Measurements from ENCODE around the gene PLA2G10. TPM values are rescaled to one million over a fixed set of nuclear protein-coding genes. Genes with fewer than 3 reads are reported as not detected.
"Not testable (repeated sequence)": the region's sequence is repeated elsewhere in the genome, so short reads cannot be mapped to it uniquely, and the experiment has no call there.

Gene PLA2G10
- total RNA-seq: not detected

DNA sequence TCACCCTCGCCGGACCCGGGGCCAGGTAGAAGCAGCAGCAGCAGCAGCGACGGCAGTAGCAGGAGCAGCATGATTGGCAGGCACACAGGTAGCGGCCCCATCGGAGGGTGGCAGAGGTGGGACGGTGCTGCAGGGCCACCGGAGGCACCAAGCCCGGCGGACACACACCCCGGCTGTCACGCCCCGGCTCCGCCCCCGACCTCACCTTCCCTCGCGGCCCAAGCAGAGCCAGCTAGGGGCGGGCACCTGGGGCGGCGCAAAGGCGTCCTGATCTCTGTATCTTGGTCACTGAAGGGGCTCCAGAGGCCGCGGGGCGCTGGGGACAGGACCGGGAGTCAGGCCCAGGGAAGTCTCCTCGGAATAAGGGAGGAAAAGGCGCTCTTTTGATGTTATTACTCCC is at the start of gene PLA2G10:
TSS of gene PLA2G10 (minus strand) at position 180 of the 400 bp plus-strand sequence. CDS start at position 101, 79 bp downstream.
- H3K9me3 Mint-ChIP-seq; H3K27me3 Mint-ChIP-seq (ENCODE audit: low read depth); H3K36me3 Mint-ChIP-seq (ENCODE audit: insufficient read depth); ATAC-seq; H3K4me3 Mint-ChIP-seq; DNase-seq; H3K4me1 Mint-ChIP-seq (ENCODE audit: low read depth): not testable (repeated sequence)

- ATAC-seq: peak; percentile 100
- not testable (repeated sequence) for H3K4me3 Mint-ChIP-seq; H3K36me3 Mint-ChIP-seq (ENCODE audit: insufficient read depth); H3K4me1 Mint-ChIP-seq (ENCODE audit: low read depth); H3K27me3 Mint-ChIP-seq (ENCODE audit: low read depth); DNase-seq; H3K9me3 Mint-ChIP-seq
Measured at GRCh38 chr16:14742273-14743128, 48.4 kb upstream of the PLA2G10 start, which contains the start of gene NPIPA2. Gene NPIPA2 (plus strand): TSS chr16:14742533. CDS start chr16:14748066, 5,533 bp downstream.

DNA sequence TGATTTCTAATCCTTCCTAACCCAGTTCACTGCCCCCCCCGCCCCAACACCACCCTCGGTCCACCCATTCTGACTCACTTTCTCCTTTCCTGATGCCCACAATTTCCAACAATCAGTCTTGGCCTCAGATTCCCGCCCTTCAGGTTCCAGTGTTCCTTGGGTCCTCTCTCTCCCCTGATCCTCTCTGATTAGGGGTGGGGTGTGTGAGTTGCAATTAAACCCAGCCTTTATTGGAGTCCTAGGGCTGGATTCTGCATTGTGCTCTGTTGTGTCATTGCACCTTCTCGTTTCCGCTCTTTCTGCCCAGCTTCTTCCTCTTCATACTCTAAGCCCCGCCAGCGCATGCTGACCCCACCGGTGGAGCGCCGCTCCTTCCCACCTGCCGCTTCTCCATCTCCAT is 47.7 kb upstream of the PLA2G10 start:
- not testable (repeated sequence) for ATAC-seq; H3K9me3 Mint-ChIP-seq; H3K4me1 Mint-ChIP-seq (ENCODE audit: low read depth)

DNA sequence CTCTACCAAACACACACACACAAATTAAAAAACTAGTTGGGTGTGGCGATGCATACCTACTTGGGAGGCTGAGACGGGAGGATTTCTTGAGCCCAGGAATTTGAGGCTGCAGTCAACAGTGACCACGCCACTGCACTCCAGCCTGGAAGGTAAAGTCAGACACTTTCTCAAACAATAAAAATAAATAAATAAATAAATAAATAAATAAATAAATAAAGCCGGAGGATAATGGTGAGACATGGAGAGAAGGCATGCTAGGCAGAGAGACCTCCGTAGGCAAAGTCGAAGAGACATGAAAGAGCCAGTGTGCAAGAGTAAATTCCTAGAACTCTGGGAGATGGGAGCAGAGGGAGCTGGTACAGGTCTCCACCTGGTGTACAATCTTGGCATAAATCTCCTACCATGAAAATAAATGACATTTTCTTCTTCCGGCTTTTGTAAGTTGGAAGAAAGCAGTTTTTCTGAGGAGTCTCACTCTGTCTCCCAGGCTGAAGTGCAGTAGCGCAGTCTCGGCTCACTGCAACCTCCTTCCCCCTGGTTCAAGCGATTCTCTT is 46.8 kb upstream of the PLA2G10 start:
- not testable (repeated sequence) for H3K27me3 Mint-ChIP-seq (ENCODE audit: low read depth); H3K4me3 Mint-ChIP-seq; ATAC-seq; H3K36me3 Mint-ChIP-seq (ENCODE audit: insufficient read depth); H3K4me1 Mint-ChIP-seq (ENCODE audit: low read depth); H3K9me3 Mint-ChIP-seq; DNase-seq

More for the DNA sequence above, 47.7 kb upstream of the PLA2G10 start:
- not testable (repeated sequence) for H3K4me3 Mint-ChIP-seq; H3K36me3 Mint-ChIP-seq (ENCODE audit: insufficient read depth); H3K27me3 Mint-ChIP-seq (ENCODE audit: low read depth); DNase-seq

- DNase-seq; H3K4me3 Mint-ChIP-seq; H3K9me3 Mint-ChIP-seq; H3K36me3 Mint-ChIP-seq (ENCODE audit: insufficient read depth); ATAC-seq; H3K4me1 Mint-ChIP-seq (ENCODE audit: low read depth); H3K27me3 Mint-ChIP-seq (ENCODE audit: low read depth): not testable (repeated sequence)
Measured at GRCh38 chr16:14733233-14733632, 39.1 kb upstream of the PLA2G10 start.

- ATAC-seq: peak; percentile 100
- H3K9me3 Mint-ChIP-seq; H3K27me3 Mint-ChIP-seq (ENCODE audit: low read depth); H3K4me1 Mint-ChIP-seq (ENCODE audit: low read depth); H3K36me3 Mint-ChIP-seq (ENCODE audit: insufficient read depth); H3K4me3 Mint-ChIP-seq; DNase-seq: not testable (repeated sequence)
Measured at GRCh38 chr16:14703156-14704011, 9.3 kb upstream of the PLA2G10 start, which contains the start of gene NPIPA3. Gene NPIPA3 (plus strand): TSS chr16:14703411. CDS start chr16:14708944, 5,533 bp downstream.

- H3K27me3 Mint-ChIP-seq (ENCODE audit: low read depth); DNase-seq; H3K4me3 Mint-ChIP-seq; H3K36me3 Mint-ChIP-seq (ENCODE audit: insufficient read depth); H3K9me3 Mint-ChIP-seq; H3K4me1 Mint-ChIP-seq (ENCODE audit: low read depth); ATAC-seq: not testable (repeated sequence)
Measured at GRCh38 chr16:14702672-14703071, 8.6 kb upstream of the PLA2G10 start.

GRCh38 chr16:14701859-14702258 is 7.8 kb upstream of the PLA2G10 start:
- H3K36me3 Mint-ChIP-seq (ENCODE audit: insufficient read depth); H3K27me3 Mint-ChIP-seq (ENCODE audit: low read depth); H3K4me3 Mint-ChIP-seq; H3K9me3 Mint-ChIP-seq; DNase-seq; ATAC-seq; H3K4me1 Mint-ChIP-seq (ENCODE audit: low read depth): not testable (repeated sequence)

- not testable (repeated sequence) for H3K4me1 Mint-ChIP-seq (ENCODE audit: low read depth); H3K9me3 Mint-ChIP-seq; DNase-seq; H3K4me3 Mint-ChIP-seq; H3K27me3 Mint-ChIP-seq (ENCODE audit: low read depth); H3K36me3 Mint-ChIP-seq (ENCODE audit: insufficient read depth); ATAC-seq
Measured at GRCh38 chr16:14685870-14686793, 8.0 kb downstream of the PLA2G10 start.

- Mint-ChIP-seq H3K9me3 (no peaks in the 10 kb centered on the region), H3K36me3 (ENCODE audit: insufficient read depth) (no peaks in the 10 kb centered on the region), H3K4me3 (no peak overlapping the region), H3K4me1 (ENCODE audit: low read depth) (no peaks in the 10 kb centered on the region), H3K27me3 (ENCODE audit: low read depth) (peaks cover 10% of the 10 kb centered on the region)
- no peak for ATAC-seq
- DNase-seq: no peak
Measured at GRCh38 chr16:14682121-14682520, 12.0 kb downstream of the PLA2G10 start.

DNA sequence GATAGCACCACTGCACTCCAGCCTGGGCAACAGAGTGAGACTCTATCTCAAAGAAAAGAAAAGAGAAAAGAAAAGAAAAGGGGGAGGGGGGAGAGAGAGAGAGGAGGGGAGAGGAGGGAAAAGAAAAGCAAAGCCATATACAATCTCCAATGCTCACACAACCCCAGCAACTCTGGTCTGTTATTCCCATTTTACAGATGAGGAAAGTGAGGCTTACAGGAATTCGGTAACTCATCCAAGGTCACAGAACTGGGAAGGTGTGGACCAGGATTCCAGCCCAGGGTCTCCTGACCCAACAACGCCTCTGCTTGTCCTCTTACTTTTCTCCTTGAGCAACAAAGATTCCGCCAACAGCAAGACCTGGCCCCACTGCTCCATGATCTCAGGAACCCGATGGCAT is 13.0 kb downstream of the PLA2G10 start:
- H3K9me3 Mint-ChIP-seq: no peaks in the 10 kb centered on the region
- H3K4me3 Mint-ChIP-seq: no peak overlapping the region
- no peak for DNase-seq
- H3K27me3 Mint-ChIP-seq (ENCODE audit: low read depth): peaks cover 10% of the 10 kb centered on the region
- no peaks in the 10 kb centered on the region for H3K4me1 Mint-ChIP-seq (ENCODE audit: low read depth)
- ATAC-seq: no peak
- H3K36me3 Mint-ChIP-seq (ENCODE audit: insufficient read depth): no peaks in the 10 kb centered on the region

DNA sequence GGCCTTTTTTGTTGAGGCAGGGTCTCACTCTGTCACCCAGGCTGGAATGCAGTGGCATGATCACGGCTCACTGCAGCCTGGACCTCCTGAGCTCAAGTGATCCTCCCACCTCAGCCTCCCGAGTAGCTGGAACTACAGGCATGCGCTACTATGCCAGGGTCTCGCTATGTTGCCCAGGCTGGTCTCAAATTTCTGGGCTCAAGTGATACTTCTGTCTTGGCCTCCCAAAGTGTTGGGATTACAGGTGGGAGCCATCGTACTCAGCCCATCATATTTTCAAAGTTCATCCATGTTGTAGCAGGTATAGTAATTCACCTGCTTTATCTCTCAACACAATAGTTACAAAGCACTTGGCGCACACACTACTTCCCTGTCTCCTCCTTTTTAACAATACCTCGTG is 13.7 kb downstream of the PLA2G10 start:
- H3K4me3 Mint-ChIP-seq; H3K27me3 Mint-ChIP-seq (ENCODE audit: low read depth); H3K36me3 Mint-ChIP-seq (ENCODE audit: insufficient read depth); ATAC-seq; DNase-seq; H3K4me1 Mint-ChIP-seq (ENCODE audit: low read depth); H3K9me3 Mint-ChIP-seq: not testable (repeated sequence)

DNA sequence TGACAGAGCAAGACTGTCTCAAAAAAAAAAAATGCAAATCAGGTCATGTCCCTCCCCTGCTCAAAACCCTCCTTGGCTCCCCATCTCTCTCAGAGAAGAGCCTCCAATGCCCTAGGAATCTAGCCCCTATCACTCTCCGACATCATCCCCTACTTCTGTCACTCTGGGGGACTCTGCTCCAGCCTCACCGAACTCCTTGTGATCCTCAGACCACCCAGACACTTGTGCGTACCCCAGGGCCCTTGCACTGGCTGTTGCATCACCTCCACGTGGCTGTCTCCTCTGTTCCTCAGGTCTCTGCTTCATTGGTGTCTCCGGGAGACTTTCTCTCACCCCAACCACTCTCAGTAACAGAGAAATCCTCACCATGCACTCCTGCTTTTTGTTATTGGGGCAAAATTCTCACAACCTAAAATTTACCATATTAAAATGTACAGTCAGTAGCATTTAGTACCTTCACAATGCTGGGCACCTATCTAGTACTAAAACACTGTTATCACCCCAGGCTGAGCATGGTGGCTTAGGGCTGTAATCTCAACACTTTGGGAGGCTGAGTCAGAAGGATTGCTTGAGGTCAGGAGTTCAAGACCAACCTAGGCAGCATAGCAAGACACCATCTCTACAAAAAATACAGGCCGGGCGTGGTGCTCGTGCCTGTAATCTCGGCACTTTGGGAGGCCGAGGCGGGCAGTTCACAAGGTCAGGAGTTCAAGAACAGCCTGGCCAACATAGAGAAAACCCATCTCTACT is 15.2 kb downstream of the PLA2G10 start:
- H3K27me3 Mint-ChIP-seq (ENCODE audit: low read depth): peaks cover 10% of the 10 kb centered on the region
- DNase-seq (no peak), ATAC-seq (no peak)
- H3K9me3 Mint-ChIP-seq: no peaks in the 10 kb centered on the region
- H3K36me3 Mint-ChIP-seq (ENCODE audit: insufficient read depth): no peaks in the 10 kb centered on the region
- no peak overlapping the region for H3K4me3 Mint-ChIP-seq
- H3K4me1 Mint-ChIP-seq (ENCODE audit: low read depth): no peaks in the 10 kb centered on the region

All from activated T-cell treated with anti-CD3 and anti-CD28 coated beads, Interleukin-2, amount 50 U/mL, for 4 hours (primary cell).